ENCODE measurements around the gene WDR76.

DNA sequence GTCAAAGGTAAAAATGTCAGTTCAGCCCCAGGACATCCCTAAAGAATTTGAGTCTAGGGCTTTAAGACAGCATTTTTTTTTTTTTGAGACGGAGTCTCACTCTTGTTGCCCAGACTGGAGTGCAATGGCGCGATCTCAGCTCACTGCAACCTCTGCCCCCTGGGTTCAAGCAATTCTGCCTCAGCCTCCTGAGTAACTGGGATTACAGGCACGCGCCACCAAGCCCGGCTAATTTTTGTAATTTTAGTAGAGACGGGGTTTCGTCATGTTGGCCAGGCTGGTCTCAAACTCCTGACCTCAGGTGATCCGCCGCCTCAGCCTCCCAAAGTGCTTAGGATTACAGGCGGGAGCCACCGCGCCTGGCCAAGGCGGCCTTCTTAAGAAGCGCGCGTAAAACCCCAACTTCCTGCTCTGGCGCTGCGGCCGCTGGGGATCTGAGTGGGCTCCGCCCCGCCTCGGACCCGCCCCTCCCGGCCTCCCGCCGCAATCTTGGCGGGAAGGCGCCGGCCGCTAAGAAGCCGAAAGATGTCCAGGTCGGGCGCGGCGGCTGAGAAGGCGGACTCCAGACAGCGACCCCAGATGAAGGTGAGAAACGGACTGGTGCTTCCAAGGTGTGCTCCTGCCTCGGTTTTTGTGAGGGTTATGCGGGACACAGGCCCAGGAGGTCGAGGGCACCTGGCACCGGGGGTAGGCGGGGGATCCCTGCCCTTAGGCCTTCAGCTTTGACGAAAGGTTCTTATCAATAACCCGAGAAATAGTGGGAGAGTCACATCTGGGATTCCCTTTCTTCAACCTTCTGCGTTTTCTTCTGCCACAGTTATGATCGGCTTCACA is at the start of gene WDR76:
- no peak for TF ChIP-seq GATA2 (IDR thresholded peaks at IDR 0.05; ENCODE audit: low read depth, low read length)
- TF ChIP-seq GATA3 (IDR thresholded peaks at IDR 0.05; ENCODE audit: low read depth, low read length): no peak

All from SH-SY5Y (cell line).